GM19099 (cell line): ENCODE measurements around the gene RPL19.

Source experiments
- POLR2A ChIP-seq: IDR thresholded peaks from 3 replicates; pipeline ENCODE4 v1.6.1; 2011; ENCODE audit warnings: low read depth; ENCODE audit not compliant: insufficient read length; ENCODE audit errors: extremely low read depth

The RPL19 gene

DNA sequence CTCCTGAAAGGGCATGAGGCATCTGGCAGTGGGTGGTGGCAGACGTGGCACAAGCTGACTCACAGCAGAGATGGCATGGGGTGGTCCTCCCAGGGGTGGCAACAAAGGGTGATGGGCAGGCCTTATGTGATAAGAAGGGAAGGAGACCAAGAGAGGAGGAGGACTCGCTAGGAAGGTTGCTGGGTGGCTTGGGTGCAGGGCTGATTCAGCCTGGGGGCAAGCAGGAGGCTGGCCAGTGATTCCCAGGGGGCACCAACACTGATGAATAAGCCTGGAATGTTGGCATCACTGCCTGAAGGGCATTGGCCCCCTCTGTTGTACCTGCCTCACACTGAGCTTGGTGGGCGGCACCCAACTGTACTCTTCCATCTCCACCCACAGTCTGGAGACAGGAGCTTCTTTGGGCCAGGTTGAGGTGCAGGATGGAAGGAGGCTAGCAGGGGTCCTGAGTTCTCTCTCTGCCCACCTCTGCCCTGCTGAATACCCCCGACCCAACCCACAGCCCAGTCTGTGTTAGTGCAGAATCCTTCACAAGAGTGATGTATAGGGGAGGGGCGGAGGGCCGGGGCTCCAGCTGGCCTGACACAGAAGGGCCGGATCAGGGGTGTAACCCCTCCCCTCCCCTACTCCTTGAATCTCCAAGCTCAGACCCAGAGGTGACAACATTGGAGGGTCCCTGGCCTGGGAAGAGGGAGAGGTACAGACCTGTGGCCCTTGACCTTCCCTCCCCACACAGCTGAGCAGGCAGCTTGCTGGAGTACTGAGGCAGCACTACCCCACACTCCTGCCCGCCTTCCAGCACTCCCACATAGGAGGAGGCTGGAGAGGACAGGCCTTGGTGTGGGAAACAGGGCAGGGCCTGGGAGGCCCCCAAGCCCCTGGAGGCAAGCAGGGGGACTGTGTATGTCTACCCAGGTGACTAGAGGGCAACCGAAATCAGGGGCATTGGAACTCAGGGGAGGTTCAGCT is 23.1 kb downstream of the RPL19 start:
- TF ChIP-seq POLR2A, result no peak

DNA sequence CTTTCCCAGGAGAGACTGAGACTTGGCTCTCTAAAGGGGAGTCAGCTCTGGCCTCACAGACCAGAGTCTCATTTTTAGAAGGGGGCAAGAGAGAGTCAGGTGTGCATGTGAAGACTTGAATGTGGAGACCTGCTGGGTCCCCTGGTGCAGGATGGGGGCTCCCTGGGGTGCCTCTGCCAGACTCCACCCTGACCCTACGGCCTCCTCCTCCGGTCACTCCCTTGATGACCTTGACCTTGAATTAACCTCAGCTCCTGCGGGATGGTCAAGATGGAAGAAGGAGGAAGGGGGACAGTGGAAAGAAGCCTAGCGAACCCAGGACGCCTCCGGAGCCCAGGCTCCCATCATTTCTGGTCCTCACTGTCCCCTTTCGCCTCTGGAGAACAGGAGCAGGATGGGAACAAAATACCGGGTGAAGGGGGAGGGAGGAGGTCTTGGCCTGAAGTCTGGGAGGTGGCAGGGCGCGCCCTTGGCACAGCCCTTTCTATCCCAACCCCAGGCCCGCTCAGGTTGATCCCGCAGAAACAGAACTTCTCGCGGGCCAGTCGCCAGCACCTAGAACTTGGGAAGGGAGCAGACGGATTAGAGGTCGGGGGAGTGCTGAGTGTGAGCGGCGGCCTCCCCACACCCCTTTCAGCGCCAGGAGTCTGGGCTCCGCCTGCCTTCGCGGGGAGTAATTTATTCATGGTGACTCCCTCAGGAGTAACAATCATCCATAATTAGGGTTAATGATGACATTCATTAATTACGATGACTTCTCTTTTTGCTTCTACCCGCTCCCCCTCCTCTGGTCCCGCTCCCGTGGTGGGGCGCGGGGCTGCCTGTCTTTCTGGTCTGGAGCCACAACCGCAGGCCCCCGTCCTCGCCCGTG is 24.1 kb downstream of the RPL19 start:
- TF ChIP-seq POLR2A, result no peak

- no peak for TF ChIP-seq POLR2A
Measured at GRCh38 chr17:39224778-39225307, 24.8 kb downstream of the RPL19 start.

- TF ChIP-seq POLR2A, result no peak
Measured at GRCh38 chr17:39225308-39225958, 25.4 kb downstream of the RPL19 start, which contains the start of gene STAC2. TSS of gene STAC2 (minus strand) at chr17:39225945. CDS start at chr17:39225502, 443 bp downstream.

DNA sequence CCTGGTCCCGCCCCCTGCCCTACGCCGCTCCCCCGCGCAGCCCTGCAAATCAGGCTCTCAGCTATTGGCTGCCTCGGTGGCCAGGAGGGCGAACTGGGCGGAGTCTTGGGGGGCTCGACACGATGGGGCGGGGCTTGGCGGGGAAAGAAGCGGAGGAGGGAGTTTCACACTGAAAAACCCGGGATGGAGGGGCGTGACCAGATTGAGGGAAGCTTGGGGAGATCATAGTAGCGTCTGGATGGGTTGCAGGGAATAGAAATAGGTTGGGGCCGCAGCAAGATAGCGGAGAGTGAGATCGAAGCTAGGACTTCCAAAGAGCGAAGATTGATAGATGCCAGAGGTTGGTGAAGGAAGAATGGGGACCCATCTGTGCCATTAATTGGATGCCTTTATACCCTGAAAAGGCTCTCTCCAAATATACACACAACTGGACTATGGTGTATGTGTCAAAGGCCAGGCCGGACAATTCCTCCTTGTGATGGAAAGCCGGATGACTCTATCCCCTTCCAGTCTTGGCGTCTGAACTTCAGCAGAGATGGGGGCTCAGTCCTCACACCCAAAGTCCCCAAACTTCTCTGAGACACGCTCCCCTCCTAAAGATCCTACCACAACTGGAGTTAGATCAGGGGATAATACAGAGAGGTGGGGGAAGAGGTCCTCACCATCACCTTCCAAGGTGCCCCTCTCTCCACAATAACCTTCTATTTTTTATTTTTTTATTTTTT is 26.0 kb downstream of the RPL19 start:
- no peak for TF ChIP-seq POLR2A

DNA sequence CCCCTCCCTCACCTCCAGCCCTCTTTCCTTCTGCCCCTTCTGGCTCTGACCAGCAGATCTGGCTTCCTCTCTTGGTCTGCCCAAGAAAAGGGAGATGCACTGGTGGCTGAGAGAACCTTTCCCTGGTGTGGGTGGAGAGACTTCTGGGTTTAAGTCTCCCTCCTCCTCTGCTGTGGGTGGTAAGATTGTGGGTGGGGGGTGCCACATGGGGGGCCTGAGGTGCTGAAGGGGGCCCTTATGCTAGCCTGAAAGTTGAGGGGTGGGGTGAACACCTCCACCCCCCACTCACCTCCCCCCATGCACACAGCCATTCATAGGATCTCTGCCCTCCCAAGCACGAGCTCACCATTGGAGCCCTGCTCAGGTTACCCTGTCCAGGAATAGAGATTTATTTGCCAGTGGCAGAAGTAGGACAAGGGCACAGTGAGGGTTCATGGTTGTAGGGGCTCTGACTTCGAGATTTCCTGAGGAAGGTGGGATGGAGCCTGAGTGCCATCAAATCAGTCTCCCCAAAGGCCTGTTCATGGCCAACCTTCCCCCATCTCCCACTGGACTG is 27.4 kb downstream of the RPL19 start:
- TF ChIP-seq POLR2A, result no peak

DNA sequence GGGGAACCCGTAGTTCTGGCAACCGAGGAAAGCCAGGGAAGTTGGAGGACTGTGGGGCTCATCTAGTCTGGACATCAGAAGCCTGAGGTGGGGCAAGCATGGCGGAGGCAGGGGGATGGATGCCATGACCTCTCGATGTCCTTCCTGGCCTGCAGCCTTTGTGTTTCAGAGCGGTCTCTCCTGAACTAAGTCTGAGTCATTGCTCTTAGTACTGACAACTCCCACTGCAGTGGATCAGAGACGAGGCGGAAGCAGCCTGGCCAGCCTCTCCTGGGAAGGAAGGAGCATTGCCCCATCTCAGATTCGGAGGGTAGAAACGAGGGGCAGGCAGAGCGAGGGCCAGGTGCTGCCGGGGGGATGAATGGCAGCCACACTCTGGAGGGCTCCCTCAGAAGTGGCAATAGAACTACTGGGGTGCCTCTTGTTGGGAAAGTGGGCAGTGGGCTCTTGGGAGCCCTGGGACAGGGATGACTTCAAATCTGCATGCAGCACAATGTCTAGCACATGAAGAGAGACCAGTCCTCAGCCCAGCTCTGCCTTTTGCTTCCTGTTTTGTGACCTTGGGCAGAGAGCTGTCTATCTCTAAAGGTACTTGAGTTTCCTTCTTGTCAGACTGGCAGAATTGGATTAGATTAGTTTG is 29.3 kb downstream of the RPL19 start:
- no peak for TF ChIP-seq POLR2A

DNA sequence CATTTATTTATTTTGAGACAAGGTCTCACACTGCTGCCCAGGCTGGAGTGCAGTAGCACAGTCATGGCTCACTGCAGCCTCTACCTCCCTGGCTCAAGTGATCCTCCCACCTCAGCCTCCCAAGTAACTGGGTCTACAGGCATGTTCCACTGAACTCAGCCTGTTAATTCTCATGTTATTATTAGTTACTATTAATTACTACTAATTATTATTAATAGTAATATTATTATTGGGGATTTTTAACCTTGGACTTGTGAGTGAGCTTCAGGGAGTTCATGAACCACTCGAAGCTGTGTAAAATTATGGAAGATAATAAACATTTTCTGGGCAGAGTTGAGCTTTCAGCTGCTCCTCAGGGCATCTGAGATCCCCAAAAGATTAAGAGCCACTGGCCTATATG is 30.3 kb downstream of the RPL19 start:
- no peak for TF ChIP-seq POLR2A

DNA sequence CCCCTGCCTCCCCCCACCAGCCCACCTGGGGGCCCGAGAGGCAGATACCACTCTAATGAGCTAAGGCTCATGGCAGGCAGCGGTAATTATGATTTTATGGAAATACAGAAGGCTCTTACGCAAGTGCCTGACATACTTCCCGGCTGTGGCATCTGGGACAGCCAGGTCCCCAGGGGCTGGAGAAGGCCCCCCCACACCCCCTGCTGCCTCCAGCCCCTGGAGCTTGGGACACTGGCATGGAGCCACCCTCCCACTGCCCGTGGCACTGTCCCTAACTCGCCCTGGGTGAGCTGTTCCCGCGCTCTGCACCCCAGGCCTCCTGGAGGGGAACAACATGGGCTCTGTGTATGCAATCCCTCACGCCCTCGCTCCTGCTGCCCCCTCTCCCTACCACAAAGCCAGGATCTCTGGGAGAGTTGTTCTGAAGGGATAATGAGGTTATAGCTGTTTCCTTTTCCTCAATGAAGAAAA is 31.0 kb downstream of the RPL19 start:
- no peak for TF ChIP-seq POLR2A

- no peak for TF ChIP-seq POLR2A
Measured at GRCh38 chr17:39231591-39232551, 31.8 kb downstream of the RPL19 start.

DNA sequence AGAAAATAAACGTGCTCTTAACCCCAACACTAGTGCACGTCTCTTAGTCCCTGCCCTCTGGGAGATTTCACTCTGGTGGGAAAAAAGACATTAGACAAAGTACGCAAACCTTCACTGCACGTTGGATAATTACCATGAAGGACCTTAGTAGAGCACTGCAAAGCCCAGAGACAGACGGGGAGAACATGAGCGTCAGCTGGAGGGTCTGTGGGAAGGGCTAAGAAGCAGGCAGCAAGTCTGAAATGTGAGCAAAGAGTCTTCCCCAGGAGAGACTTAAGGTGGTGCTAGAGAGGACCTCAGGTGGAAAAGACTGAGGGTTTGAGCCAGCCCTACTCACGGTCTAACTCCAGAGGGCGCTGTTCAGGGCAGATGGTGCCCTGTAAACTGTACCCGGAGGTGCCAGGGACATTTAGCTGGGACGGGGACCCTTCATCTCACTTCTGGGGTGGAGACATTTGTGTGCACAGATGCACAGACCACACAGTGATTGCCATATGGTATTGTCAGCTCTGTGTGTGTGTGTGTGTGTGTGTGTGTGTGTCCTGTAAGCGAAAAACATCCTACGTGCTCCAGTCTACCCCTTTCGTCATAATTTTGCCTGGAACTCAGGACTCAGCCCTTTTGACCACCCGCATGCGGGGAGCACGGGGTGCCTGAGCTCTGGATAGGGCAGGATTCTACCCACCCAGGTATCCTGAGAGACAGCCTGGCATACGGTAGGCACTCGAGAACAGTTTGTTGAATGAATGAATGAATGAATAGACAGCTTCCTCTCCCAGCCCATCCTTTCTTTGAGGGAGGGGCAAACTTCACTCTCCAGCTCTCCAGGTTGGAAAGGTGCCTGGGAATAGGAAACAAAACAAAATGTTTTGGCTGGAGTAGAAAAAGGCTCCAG is 35.7 kb downstream of the RPL19 start:
- no peak for TF ChIP-seq POLR2A
